GM10266 (cell line): Measurements from ENCODE around the gene CDH2.
"Not testable (repeated sequence)": the region's sequence is repeated elsewhere in the genome, so short reads cannot be mapped to it uniquely, and the experiment has no call there.

Experiments used
- DNase-seq: peaks from one replicate; pipeline ENCODE4 v3.0.0; 2012; ENCODE audit errors: extremely low spot score
- CTCF ChIP-seq: IDR thresholded peaks from 2 replicates; pipeline ENCODE4 v1.5.1; 2012; ENCODE audit warnings: mild to moderate bottlenecking, low read depth; ENCODE audit not compliant: control insufficient read depth, insufficient read depth; ENCODE audit errors: missing control alignments

The CDH2 gene

GRCh38 chr18:27921392-27921791 is 255.5 kb downstream of the CDH2 start:
- no peak for DNase-seq
- no peak for TF ChIP-seq CTCF

GRCh38 chr18:27920836-27921235 is 256.1 kb downstream of the CDH2 start:
- DNase-seq = no peak
- TF ChIP-seq CTCF = no peak

GRCh38 chr18:27906189-27906588 is 270.7 kb downstream of the CDH2 start:
- not testable (repeated sequence) for DNase-seq

GRCh38 chr18:27903906-27904305 is 273.0 kb downstream of the CDH2 start:
- no peak for TF ChIP-seq CTCF

GRCh38 chr18:27901424-27902226 is 275.3 kb downstream of the CDH2 start:
- no peak for DNase-seq
- no peak for TF ChIP-seq CTCF

More at GRCh38 chr18:27903906-27904305, 273.0 kb downstream of the CDH2 start:
- DNase-seq = no peak
